ENCODE measurements around the gene KLK6.

DNA sequence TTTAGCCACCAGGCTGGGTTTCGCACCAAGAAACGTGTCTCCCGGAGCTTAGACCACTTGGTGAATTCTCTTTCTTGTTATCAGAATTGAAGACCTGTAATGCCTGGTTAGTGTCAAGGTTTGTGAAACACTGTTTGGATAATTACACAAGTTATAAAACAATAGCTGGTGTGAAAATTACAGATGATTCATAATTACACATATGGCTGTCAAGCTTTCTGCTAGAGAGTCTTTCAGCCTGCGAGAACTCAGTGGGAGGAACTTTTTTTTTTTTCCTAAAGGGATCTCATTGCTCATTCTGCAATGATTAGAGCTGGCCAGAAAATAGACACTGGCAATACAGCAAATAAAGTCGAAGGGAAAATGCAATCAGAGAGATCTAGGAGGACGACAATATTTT, 44.8 kb downstream of the KLK6 start:
- TF ChIP-seq, protein P1, sequence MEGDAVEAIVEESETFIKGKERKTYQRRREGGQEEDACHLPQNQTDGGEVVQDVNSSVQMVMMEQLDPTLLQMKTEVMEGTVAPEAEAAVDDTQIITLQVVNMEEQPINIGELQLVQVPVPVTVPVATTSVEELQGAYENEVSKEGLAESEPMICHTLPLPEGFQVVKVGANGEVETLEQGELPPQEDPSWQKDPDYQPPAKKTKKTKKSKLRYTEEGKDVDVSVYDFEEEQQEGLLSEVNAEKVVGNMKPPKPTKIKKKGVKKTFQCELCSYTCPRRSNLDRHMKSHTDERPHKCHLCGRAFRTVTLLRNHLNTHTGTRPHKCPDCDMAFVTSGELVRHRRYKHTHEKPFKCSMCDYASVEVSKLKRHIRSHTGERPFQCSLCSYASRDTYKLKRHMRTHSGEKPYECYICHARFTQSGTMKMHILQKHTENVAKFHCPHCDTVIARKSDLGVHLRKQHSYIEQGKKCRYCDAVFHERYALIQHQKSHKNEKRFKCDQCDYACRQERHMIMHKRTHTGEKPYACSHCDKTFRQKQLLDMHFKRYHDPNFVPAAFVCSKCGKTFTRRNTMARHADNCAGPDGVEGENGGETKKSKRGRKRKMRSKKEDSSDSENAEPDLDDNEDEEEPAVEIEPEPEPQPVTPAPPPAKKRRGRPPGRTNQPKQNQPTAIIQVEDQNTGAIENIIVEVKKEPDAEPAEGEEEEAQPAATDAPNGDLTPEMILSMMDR (IDR thresholded peaks at IDR 0.05; ENCODE audit: low read depth, low read length): no peak
- no peak for TF ChIP-seq EZH2phosphoT487 (IDR thresholded peaks at IDR 0.05; ENCODE audit: low read depth)
